ENCODE results near the gene FAM174C.

GRCh38 chr19:1227304-1228054 is 47.9 kb upstream of the FAM174C start:
- TF ChIP-seq CTCF (IDR thresholded peaks at IDR 0.05) (no peak), POLR2A (IDR thresholded peaks at IDR 0.05) (no peak)

All from suprapubic skin (tissue), 3 donors.